Transverse colon (tissue), 4 donors: ENCODE data around the gene KRTAP23-1.

ENCODE experiments used
- CTCF ChIP-seq, 5 experiments: fragments of 200-600 bp in 3 of 5; fragments of 450-650 bp in 2 of 5; sonication (generic) in 3 of 5; IDR thresholded peaks; 1 replicate in 2 of 5; 2 replicates in 3 of 5; pipeline ENCODE4 v1.5.1; 2016 to 2017; ENCODE audit warnings: antibody characterized with exemption in 5 of 5, inconsistent platforms in 3 of 5, mild to moderate bottlenecking in 2 of 5, moderate library complexity in 1 of 5
- EP300 ChIP-seq: sonication (generic); formaldehyde crosslinking; IDR thresholded peaks from one replicate; pipeline ENCODE4 v1.6.1; 2017; ENCODE audit warnings: antibody characterized with exemption, low read depth
- POLR2A ChIP-seq: fragments of 450-650 bp; IDR thresholded peaks from one replicate; pipeline ENCODE4 v1.6.1; 2016; ENCODE audit warnings: antibody characterized with exemption, mild to moderate bottlenecking, moderate library complexity
- POLR2AphosphoS5 ChIP-seq, 3 donors: sonication (generic); formaldehyde crosslinking; IDR thresholded peaks; one replicate each; pipeline ENCODE4 v1.6.1; 2016; ENCODE audit warnings: antibody characterized with exemption in 3 of 3

GRCh38 chr21:30332681-30333080 lies 15.7 kb downstream of the KRTAP23-1 start:
- TF ChIP-seq CTCF (IDR thresholded peaks at IDR 0.05) (no peak), POLR2AphosphoS5 (IDR thresholded peaks at IDR 0.05) (no peak), EP300 (no peak), POLR2A (no peak)
